ENCODE results near the gene CD300LD.

DNA sequence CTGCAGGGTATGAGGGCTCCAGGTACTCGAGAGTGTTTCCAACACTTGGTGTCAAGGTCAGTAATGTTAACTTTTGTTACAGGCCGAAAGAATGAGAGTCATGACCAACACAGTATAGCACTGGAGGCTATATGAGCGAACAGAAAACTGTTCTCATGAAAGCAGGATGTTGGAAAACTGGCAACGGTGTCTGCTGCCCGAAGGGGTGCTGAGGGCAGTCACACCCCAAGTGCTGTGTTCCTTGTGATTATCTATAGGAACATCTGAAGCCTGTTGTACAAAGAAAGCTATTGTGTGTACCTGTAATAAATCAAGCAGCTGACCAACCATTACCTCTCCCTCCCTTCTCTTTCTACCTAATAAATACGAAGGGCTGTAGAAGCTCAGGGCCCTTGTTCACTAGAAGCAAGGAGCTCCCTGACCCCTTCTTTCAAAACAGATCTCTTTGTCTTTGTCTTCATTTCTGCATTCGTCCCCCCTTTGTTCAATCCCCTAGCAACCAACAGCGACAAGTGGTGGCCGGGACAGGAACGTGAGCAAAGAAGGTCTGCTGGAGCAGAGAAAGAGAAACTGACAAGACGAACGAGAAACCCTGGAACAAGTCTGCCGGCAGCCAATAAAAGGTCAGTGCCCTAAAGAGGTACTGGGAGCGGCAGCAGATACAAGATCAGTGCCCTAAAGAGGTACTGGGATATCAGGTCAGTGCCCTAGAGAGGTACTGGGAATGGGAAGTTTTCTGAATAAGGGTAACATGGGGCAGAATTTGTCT is 7.6 kb downstream of the CD300LD start:
- TF ChIP-seq, protein P1, sequence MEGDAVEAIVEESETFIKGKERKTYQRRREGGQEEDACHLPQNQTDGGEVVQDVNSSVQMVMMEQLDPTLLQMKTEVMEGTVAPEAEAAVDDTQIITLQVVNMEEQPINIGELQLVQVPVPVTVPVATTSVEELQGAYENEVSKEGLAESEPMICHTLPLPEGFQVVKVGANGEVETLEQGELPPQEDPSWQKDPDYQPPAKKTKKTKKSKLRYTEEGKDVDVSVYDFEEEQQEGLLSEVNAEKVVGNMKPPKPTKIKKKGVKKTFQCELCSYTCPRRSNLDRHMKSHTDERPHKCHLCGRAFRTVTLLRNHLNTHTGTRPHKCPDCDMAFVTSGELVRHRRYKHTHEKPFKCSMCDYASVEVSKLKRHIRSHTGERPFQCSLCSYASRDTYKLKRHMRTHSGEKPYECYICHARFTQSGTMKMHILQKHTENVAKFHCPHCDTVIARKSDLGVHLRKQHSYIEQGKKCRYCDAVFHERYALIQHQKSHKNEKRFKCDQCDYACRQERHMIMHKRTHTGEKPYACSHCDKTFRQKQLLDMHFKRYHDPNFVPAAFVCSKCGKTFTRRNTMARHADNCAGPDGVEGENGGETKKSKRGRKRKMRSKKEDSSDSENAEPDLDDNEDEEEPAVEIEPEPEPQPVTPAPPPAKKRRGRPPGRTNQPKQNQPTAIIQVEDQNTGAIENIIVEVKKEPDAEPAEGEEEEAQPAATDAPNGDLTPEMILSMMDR (IDR thresholded peaks at IDR 0.05; ENCODE audit: insufficient read depth, low read length) = no peak
- TF ChIP-seq, protein P2, sequence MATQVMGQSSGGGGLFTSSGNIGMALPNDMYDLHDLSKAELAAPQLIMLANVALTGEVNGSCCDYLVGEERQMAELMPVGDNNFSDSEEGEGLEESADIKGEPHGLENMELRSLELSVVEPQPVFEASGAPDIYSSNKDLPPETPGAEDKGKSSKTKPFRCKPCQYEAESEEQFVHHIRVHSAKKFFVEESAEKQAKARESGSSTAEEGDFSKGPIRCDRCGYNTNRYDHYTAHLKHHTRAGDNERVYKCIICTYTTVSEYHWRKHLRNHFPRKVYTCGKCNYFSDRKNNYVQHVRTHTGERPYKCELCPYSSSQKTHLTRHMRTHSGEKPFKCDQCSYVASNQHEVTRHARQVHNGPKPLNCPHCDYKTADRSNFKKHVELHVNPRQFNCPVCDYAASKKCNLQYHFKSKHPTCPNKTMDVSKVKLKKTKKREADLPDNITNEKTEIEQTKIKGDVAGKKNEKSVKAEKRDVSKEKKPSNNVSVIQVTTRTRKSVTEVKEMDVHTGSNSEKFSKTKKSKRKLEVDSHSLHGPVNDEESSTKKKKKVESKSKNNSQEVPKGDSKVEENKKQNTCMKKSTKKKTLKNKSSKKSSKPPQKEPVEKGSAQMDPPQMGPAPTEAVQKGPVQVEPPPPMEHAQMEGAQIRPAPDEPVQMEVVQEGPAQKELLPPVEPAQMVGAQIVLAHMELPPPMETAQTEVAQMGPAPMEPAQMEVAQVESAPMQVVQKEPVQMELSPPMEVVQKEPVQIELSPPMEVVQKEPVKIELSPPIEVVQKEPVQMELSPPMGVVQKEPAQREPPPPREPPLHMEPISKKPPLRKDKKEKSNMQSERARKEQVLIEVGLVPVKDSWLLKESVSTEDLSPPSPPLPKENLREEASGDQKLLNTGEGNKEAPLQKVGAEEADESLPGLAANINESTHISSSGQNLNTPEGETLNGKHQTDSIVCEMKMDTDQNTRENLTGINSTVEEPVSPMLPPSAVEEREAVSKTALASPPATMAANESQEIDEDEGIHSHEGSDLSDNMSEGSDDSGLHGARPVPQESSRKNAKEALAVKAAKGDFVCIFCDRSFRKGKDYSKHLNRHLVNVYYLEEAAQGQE (IDR thresholded peaks at IDR 0.05; ENCODE audit: insufficient replicate concordance, low read depth) = no peak
- no peak for TF ChIP-seq POLR2AphosphoS5 (IDR thresholded peaks at IDR 0.05; ENCODE audit: low read depth)
- TF ChIP-seq GABPA (IDR thresholded peaks at IDR 0.05; ENCODE audit: low read depth) = no peak
